IPS-15b (cell line): ENCODE measurements around the gene LPAR1.

Experiments used
- H3K27me3 ChIP-seq: one replicate; pipeline ENCODE4 v1.6.1; 2013; ENCODE audit warnings: low read length; ENCODE audit not compliant: control insufficient read depth, insufficient read depth
- H3K36me3 ChIP-seq: one replicate; pipeline ENCODE4 v1.6.1; 2013; ENCODE audit warnings: low read length; ENCODE audit not compliant: control insufficient read depth, insufficient read depth
- H3K4me1 ChIP-seq: one replicate; pipeline ENCODE4 v1.6.1; 2013; ENCODE audit warnings: mild to moderate bottlenecking, low read length; ENCODE audit not compliant: control insufficient read depth, insufficient read depth
- H3K4me3 ChIP-seq: one replicate; pipeline ENCODE4 v1.5.1; 2013; ENCODE audit warnings: low read depth, low read length
- H3K9ac ChIP-seq: one replicate; pipeline ENCODE4 v1.6.1; 2013; ENCODE audit warnings: low read depth, mild to moderate bottlenecking, low read length
- H3K9me3 ChIP-seq: one replicate; pipeline ENCODE4 v1.6.1; 2013; ENCODE audit warnings: mild to moderate bottlenecking, low read length; ENCODE audit not compliant: control insufficient read depth, insufficient read depth

The LPAR1 gene

GRCh38 chr9:110908894-110909293 lies 129.4 kb downstream of the LPAR1 start:
- no peaks in the 10 kb centered on the region for H3K27me3 ChIP-seq
- no peaks in the 10 kb centered on the region for H3K4me1 ChIP-seq
- H3K4me3 ChIP-seq: no peak overlapping the region
- H3K9ac ChIP-seq: no peak overlapping the region
- H3K9me3 ChIP-seq: peaks cover 3% of the 10 kb centered on the region
- H3K36me3 ChIP-seq: no peaks in the 10 kb centered on the region

DNA sequence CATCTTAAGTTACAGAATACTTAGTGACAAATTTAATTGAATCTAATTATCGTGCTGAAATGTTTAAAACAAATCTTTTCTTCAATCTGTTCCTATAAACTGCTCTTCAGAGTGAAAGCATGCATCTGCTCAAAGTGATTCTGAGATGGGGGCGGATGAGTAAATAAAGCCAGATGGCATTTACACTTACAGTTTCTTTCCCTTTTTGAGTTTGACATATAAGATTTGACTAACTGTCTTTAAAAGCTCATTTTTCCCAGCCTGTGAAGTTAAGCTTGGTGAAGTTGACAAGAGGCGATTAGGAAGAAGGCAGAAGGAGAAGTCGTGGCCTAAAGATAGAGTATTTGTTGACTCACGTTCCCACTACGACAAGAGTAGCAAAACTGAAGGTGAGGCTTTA lies 137.4 kb downstream of the LPAR1 start:
- Histone ChIP-seq H3K4me3 (no peak overlapping the region), H3K9ac (no peak overlapping the region), H3K4me1 (no peaks in the 10 kb centered on the region)

DNA sequence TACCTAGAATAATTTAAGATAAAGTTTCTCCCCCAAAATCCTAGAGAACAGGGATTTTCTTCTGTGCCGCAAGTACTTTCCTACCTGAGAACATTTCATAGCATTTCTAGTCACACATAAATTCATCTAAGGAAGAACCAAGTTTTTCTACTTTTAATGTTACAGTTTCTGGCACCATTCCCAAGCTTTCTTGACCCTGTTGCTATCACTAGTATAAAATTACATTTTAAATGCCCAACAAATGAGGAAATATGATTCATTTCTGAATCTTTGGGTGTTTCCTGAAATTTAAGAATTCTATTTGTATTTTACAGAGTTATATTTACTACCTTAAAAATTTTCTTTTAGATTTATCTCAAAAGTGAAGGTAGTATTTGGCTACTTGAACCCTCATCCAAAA lies 137.8 kb downstream of the LPAR1 start:
- Histone ChIP-seq H3K27me3 (no peaks in the 10 kb centered on the region), H3K36me3 (no peaks in the 10 kb centered on the region), H3K9me3 (no peaks in the 10 kb centered on the region), H3K9ac (no peak overlapping the region), H3K4me3 (no peak overlapping the region), H3K4me1 (no peaks in the 10 kb centered on the region)

More for the DNA sequence above, 137.4 kb downstream of the LPAR1 start:
- Histone ChIP-seq H3K9me3 (no peaks in the 10 kb centered on the region), H3K36me3 (no peaks in the 10 kb centered on the region), H3K27me3 (no peaks in the 10 kb centered on the region)

GRCh38 chr9:110898866-110899265 lies 139.4 kb downstream of the LPAR1 start:
- H3K4me1 ChIP-seq: no peaks in the 10 kb centered on the region
- no peaks in the 10 kb centered on the region for H3K36me3 ChIP-seq
- no peak overlapping the region for H3K9ac ChIP-seq
- H3K4me3 ChIP-seq: no peak overlapping the region
- no peaks in the 10 kb centered on the region for H3K9me3 ChIP-seq
- no peaks in the 10 kb centered on the region for H3K27me3 ChIP-seq

- Histone ChIP-seq H3K4me1 (no peaks in the 10 kb centered on the region), H3K9me3 (no peaks in the 10 kb centered on the region), H3K36me3 (no peaks in the 10 kb centered on the region), H3K27me3 (no peaks in the 10 kb centered on the region), H3K9ac (no peak overlapping the region), H3K4me3 (no peak overlapping the region)
Measured at GRCh38 chr9:110898358-110898757, 139.9 kb downstream of the LPAR1 start.

DNA sequence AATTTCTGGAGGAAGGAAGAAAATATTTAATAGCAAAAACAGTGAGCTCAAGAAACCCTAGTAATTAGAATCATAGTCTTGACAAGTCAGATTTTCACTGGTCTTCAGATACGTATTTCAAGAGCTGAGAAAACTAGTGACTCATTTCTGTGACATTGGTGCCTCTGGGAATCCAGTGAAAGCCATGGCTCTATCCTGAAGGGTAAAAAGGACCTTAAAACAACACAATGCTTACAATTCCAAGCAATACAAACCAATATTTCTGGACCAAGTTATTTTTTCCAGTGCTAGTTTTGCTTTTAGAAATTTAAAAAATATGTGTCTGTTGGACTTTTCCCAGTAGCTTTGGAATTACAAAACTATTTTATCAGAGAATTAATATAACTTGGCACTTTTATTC lies 140.3 kb downstream of the LPAR1 start:
- Histone ChIP-seq H3K9me3 (no peaks in the 10 kb centered on the region), H3K9ac (no peak overlapping the region), H3K4me3 (no peak overlapping the region)

DNA sequence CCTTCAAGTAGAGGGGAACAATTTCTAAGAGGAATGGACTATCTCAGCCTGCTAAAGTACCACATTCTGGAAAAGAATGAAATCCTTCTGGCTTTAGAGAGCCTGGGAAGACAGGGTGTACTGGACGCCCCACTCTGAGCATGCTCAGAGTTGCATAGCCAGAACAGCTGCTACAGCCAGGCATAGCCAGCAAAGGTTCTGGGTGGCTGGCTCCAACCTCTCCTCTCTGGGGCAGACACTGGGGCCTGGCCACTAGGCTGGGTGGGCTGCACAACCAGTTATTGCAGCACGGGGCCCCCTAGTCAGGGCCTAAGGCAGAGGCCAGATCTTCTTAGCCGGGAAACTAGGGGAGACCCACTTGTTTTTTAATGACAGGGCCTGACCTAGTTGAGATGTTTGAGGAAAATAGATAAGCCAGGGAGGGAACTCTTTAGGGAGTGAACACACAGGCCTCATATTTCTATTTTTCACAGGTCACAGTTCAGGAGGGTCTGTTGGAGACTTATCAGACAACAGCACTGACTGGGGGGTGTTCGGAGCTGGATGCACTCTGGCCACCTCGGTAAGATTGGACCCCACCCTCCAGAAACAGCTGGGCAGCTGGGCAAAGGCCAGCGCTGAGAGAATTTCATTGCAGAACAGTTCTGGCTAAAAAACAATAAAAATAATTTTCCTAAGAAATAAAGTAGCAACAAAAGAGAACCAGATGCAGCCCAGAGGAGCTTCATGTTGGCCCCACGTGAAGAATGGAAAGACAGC lies 142.9 kb downstream of the LPAR1 start:
- no peak overlapping the region for H3K9ac ChIP-seq
- no peaks in the 10 kb centered on the region for H3K36me3 ChIP-seq
- no peaks in the 10 kb centered on the region for H3K4me1 ChIP-seq
- H3K4me3 ChIP-seq: no peak overlapping the region
- no peaks in the 10 kb centered on the region for H3K27me3 ChIP-seq
- H3K9me3 ChIP-seq: no peaks in the 10 kb centered on the region

More for the DNA sequence above, 140.3 kb downstream of the LPAR1 start:
- no peaks in the 10 kb centered on the region for H3K27me3 ChIP-seq
- H3K36me3 ChIP-seq: no peaks in the 10 kb centered on the region
- H3K4me1 ChIP-seq: no peaks in the 10 kb centered on the region

- Histone ChIP-seq H3K36me3 (no peaks in the 10 kb centered on the region), H3K4me1 (no peaks in the 10 kb centered on the region), H3K9ac (no peak overlapping the region), H3K4me3 (no peak overlapping the region), H3K27me3 (no peaks in the 10 kb centered on the region), H3K9me3 (no peaks in the 10 kb centered on the region)
Measured at GRCh38 chr9:110894731-110895130, 143.5 kb downstream of the LPAR1 start.

DNA sequence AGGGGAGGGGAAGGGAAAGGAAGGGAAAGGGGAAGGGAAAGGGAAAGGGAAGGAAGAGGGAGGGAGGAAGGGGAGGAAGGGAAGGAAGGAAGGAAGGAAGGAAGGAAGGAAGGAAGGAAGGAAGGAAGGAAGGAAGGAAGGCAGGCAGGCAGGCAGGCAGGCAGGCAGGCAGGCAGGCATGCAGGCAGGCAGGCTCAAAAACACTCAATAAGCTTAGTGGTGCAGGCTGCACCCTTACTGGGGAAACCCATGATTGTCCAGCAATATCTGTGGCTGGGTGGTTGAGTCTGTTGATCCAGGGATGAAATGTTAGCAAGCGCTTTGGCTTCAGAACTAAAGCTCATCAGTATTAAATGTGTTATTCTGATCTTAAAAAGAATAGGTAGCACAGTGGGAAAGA lies 145.6 kb downstream of the LPAR1 start:
- H3K9me3 ChIP-seq: no peaks in the 10 kb centered on the region
- no peaks in the 10 kb centered on the region for H3K4me1 ChIP-seq
- no peak overlapping the region for H3K9ac ChIP-seq
- no peak overlapping the region for H3K4me3 ChIP-seq
- no peaks in the 10 kb centered on the region for H3K27me3 ChIP-seq
- no peaks in the 10 kb centered on the region for H3K36me3 ChIP-seq

- no peaks in the 10 kb centered on the region for H3K4me1 ChIP-seq
- no peaks in the 10 kb centered on the region for H3K27me3 ChIP-seq
- H3K9me3 ChIP-seq: no peaks in the 10 kb centered on the region
- H3K36me3 ChIP-seq: no peaks in the 10 kb centered on the region
- no peak overlapping the region for H3K9ac ChIP-seq
- no peak overlapping the region for H3K4me3 ChIP-seq
Measured at GRCh38 chr9:110891760-110892159, 146.5 kb downstream of the LPAR1 start.

- Histone ChIP-seq H3K27me3 (no peaks in the 10 kb centered on the region), H3K9me3 (no peaks in the 10 kb centered on the region), H3K4me3 (no peak overlapping the region), H3K4me1 (no peaks in the 10 kb centered on the region), H3K9ac (no peak overlapping the region), H3K36me3 (no peaks in the 10 kb centered on the region)
Measured at GRCh38 chr9:110890416-110890815, 147.9 kb downstream of the LPAR1 start.

GRCh38 chr9:110887276-110887675 lies 151.0 kb downstream of the LPAR1 start:
- Histone ChIP-seq H3K9ac (no peak overlapping the region), H3K4me1 (peaks cover 3% of the 10 kb centered on the region), H3K4me3 (no peak overlapping the region), H3K9me3 (no peaks in the 10 kb centered on the region), H3K27me3 (no peaks in the 10 kb centered on the region), H3K36me3 (no peaks in the 10 kb centered on the region)
